Measurements from ENCODE around the gene CLSTN2.
A peak's percentile ranks its signal among the peaks of the same experiment; 100 is the strongest.

CLSTN2 gene

DNA sequence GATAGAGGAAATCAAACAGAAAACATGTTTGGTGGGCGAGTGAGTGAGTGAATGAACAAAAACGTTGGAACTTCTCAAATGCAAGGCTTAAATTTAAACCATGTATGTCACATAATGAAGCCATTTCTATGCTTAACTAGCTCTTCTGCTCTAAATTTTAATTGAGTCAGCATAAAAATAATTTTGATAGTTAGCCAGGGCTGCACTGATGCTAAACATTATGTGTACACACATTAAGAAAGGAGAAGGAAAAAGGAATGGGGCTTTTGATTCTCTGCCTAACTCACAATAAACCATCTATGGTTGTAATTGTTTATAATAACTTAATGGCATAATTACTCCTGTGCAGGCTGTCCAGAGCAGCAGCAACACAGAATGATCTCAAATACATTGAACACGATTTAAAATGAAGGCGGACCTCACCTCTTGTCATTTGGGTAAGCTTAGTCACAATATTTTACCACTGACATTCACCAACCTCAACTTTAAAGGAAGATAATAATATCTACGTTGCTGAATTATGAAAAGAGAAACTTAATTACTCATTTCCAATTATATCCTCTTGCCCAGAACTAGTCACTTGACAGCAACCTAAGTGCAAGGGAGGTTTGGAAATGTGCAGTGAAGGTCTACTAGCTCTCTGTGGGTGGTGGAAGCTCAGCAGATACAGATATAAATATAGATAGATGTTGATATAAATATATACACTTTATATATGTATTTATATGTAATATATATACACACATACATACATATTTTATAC, 424.4 kb downstream of the CLSTN2 start:
- WGBS, 2 donors (ENCODE audit: extremely low coverage in 2 of 2, insufficient read length in 2 of 2, insufficient replicate concordance in 1 of 2), result no CpG with 5 or more reads among the region's 5 CpGs
- H3K27ac ChIP-seq (replicated peaks; ENCODE audit: low read length), result no peak overlapping the region
- no peak overlapping the region for H2AFZ ChIP-seq (ENCODE audit: low read length)
- no peaks in the 10 kb centered on the region for H3K79me1 ChIP-seq (ENCODE audit: low read depth, low read length)
- peaks cover 0 to 4% of the 10 kb centered on the region in 2 donors for H3K4me1 ChIP-seq (ENCODE audit: control insufficient read depth in 2 of 2, insufficient read depth in 1 of 2, low read depth in 1 of 2, low read length in 2 of 2)
- H2BK15ac ChIP-seq (ENCODE audit: low read length), result no peak overlapping the region
- no peak overlapping the region for H4K91ac ChIP-seq (ENCODE audit: low read depth, low read length, poor library complexity)
- no peak overlapping the region for H2BK120ac ChIP-seq (ENCODE audit: low read depth, low read length)
- no peak overlapping the region for H3K18ac ChIP-seq (ENCODE audit: low read length)
- H2BK5ac ChIP-seq (ENCODE audit: low read length), result no peak overlapping the region
- no peak overlapping the region for H3K14ac ChIP-seq (ENCODE audit: low read length)
- no peak overlapping the region for H3K23ac ChIP-seq (ENCODE audit: low read depth, low read length, poor library complexity)
- no peak for DNase-seq (ENCODE audit: low spot score)
- H3K4me2 ChIP-seq (ENCODE audit: insufficient read depth, low read length, poor library complexity, severe bottlenecking), result no peak overlapping the region
- H3K27me3 ChIP-seq (ENCODE audit: control insufficient read depth in 3 of 3, insufficient read depth in 3 of 3, low read depth in 1 of 3, low read length in 3 of 3), result no peaks in the 10 kb centered on the region
- H2BK12ac ChIP-seq (ENCODE audit: low read length), result no peak overlapping the region
- no peak overlapping the region for H3K4me3 ChIP-seq (ENCODE audit: low read length in 2 of 2)
- no peaks in the 10 kb centered on the region for H3K9me3 ChIP-seq (replicated peaks in 1 of 2; ENCODE audit: control insufficient read depth in 2 of 2, insufficient read depth in 1 of 2, low read depth in 1 of 2, low read length in 2 of 2)
- H2AK5ac ChIP-seq (ENCODE audit: low read depth, low read length), result no peak overlapping the region
- no peak overlapping the region for H3K9ac ChIP-seq (ENCODE audit: low read depth, low read length, poor library complexity)
- no peak overlapping the region for H4K8ac ChIP-seq (ENCODE audit: low read depth, low read length)
- H3K36me3 ChIP-seq (replicated peaks in 1 of 2; ENCODE audit: control insufficient read depth in 2 of 2, insufficient read depth in 2 of 2, low read length in 2 of 2), result no peaks in the 10 kb centered on the region
- no peak overlapping the region for H3K4ac ChIP-seq (ENCODE audit: low read length)

DNA sequence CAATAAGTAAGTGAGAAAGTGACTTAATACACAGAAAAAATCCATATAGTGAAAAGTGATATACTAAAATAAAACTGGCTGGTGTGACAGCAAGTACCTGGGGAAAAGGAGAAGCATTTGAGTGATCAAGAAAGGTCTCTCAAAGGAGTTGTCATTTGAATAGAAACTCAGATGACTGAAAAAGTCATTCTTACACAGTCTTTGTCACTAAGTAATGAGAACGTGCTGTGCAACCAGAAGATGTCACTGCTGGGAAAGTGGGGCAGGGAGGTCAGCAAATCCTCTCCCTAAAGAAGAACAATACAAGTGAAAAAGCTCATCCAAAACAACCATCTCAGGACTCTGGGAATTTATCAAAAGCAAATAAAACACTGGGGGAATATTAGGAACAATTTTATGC, 425.3 kb downstream of the CLSTN2 start:
- Histone ChIP-seq H4K8ac (ENCODE audit: low read depth, low read length) (no peak overlapping the region), H3K23ac (ENCODE audit: low read depth, low read length, poor library complexity) (no peak overlapping the region), H3K9me3 (replicated peaks in 1 of 2; ENCODE audit: control insufficient read depth in 2 of 2, insufficient read depth in 1 of 2, low read depth in 1 of 2, low read length in 2 of 2) (no peaks in the 10 kb centered on the region), H2BK12ac (ENCODE audit: low read length) (no peak overlapping the region), H3K9ac (ENCODE audit: low read depth, low read length, poor library complexity) (no peak overlapping the region), H2BK15ac (ENCODE audit: low read length) (no peak overlapping the region), H3K4me1 (ENCODE audit: control insufficient read depth in 2 of 2, insufficient read depth in 1 of 2, low read depth in 1 of 2, low read length in 2 of 2) (peaks cover 0 to 4% of the 10 kb centered on the region in 2 donors), H3K14ac (ENCODE audit: low read length) (no peak overlapping the region), H3K79me1 (ENCODE audit: low read depth, low read length) (no peaks in the 10 kb centered on the region), H2AFZ (ENCODE audit: low read length) (no peak overlapping the region), H3K4ac (ENCODE audit: low read length) (no peak overlapping the region), H3K4me3 (ENCODE audit: low read length in 2 of 2) (no peak overlapping the region), H3K27me3 (ENCODE audit: control insufficient read depth in 3 of 3, insufficient read depth in 3 of 3, low read depth in 1 of 3, low read length in 3 of 3) (no peaks in the 10 kb centered on the region), H3K4me2 (ENCODE audit: insufficient read depth, low read length, poor library complexity, severe bottlenecking) (no peak overlapping the region), H2AK5ac (ENCODE audit: low read depth, low read length) (no peak overlapping the region), H3K18ac (ENCODE audit: low read length) (no peak overlapping the region), H4K91ac (ENCODE audit: low read depth, low read length, poor library complexity) (no peak overlapping the region), H3K36me3 (replicated peaks in 1 of 2; ENCODE audit: control insufficient read depth in 2 of 2, insufficient read depth in 2 of 2, low read length in 2 of 2) (no peaks in the 10 kb centered on the region), H2BK120ac (ENCODE audit: low read depth, low read length) (no peak overlapping the region), H2BK5ac (ENCODE audit: low read length) (no peak overlapping the region), H3K27ac (replicated peaks; ENCODE audit: low read length) (no peak overlapping the region)
- no peak for DNase-seq (ENCODE audit: low spot score)
- WGBS, 2 donors (ENCODE audit: extremely low coverage in 2 of 2, insufficient read length in 2 of 2, insufficient replicate concordance in 1 of 2), result no CpG with 5 or more reads among the region's 1 CpG

- WGBS, 2 donors (ENCODE audit: extremely low coverage in 2 of 2, insufficient read length in 2 of 2, insufficient replicate concordance in 1 of 2), result no CpG with 5 or more reads among the region's 6 CpGs
- H2BK120ac ChIP-seq (ENCODE audit: low read depth, low read length), result no peak overlapping the region
- H3K18ac ChIP-seq (ENCODE audit: low read length), result no peak overlapping the region
- H3K14ac ChIP-seq (ENCODE audit: low read length), result no peak overlapping the region
- no peak overlapping the region for H2BK5ac ChIP-seq (ENCODE audit: low read length)
- no peaks in the 10 kb centered on the region for H3K27me3 ChIP-seq (ENCODE audit: control insufficient read depth in 3 of 3, insufficient read depth in 3 of 3, low read depth in 1 of 3, low read length in 3 of 3)
- H3K23ac ChIP-seq (ENCODE audit: low read depth, low read length, poor library complexity), result no peak overlapping the region
- no peak overlapping the region for H2BK15ac ChIP-seq (ENCODE audit: low read length)
- H4K8ac ChIP-seq (ENCODE audit: low read depth, low read length), result no peak overlapping the region
- no peak overlapping the region for H2AFZ ChIP-seq (ENCODE audit: low read length)
- no peaks in the 10 kb centered on the region for H3K36me3 ChIP-seq (replicated peaks in 1 of 2; ENCODE audit: control insufficient read depth in 2 of 2, insufficient read depth in 2 of 2, low read length in 2 of 2)
- no peak overlapping the region for H2AK5ac ChIP-seq (ENCODE audit: low read depth, low read length)
- no peak overlapping the region for H3K4ac ChIP-seq (ENCODE audit: low read length)
- no peak overlapping the region for H4K91ac ChIP-seq (ENCODE audit: low read depth, low read length, poor library complexity)
- DNase-seq (ENCODE audit: low spot score), result no peak
- no peak overlapping the region for H2BK12ac ChIP-seq (ENCODE audit: low read length)
- H3K27ac ChIP-seq (replicated peaks; ENCODE audit: low read length), result no peak overlapping the region
- H3K4me3 ChIP-seq (ENCODE audit: low read length in 2 of 2), result no peak overlapping the region
- H3K4me2 ChIP-seq (ENCODE audit: insufficient read depth, low read length, poor library complexity, severe bottlenecking), result no peak overlapping the region
- peaks cover 0 to 2% of the 10 kb centered on the region in 2 donors for H3K4me1 ChIP-seq (ENCODE audit: control insufficient read depth in 2 of 2, insufficient read depth in 1 of 2, low read depth in 1 of 2, low read length in 2 of 2)
- H3K79me1 ChIP-seq (ENCODE audit: low read depth, low read length), result no peaks in the 10 kb centered on the region
- no peaks in the 10 kb centered on the region for H3K9me3 ChIP-seq (replicated peaks in 1 of 2; ENCODE audit: control insufficient read depth in 2 of 2, insufficient read depth in 1 of 2, low read depth in 1 of 2, low read length in 2 of 2)
- no peak overlapping the region for H3K9ac ChIP-seq (ENCODE audit: low read depth, low read length, poor library complexity)
Measured at GRCh38 chr3:140363801-140364200, 428.8 kb downstream of the CLSTN2 start.

- Histone ChIP-seq H3K9me3 (replicated peaks in 1 of 2; ENCODE audit: control insufficient read depth in 2 of 2, insufficient read depth in 1 of 2, low read depth in 1 of 2, low read length in 2 of 2) (no peaks in the 10 kb centered on the region), H3K4me3 (ENCODE audit: low read length in 2 of 2) (no peak overlapping the region), H3K27ac (replicated peaks; ENCODE audit: low read length) (no peak overlapping the region), H3K23ac (ENCODE audit: low read depth, low read length, poor library complexity) (no peak overlapping the region), H2BK5ac (ENCODE audit: low read length) (no peak overlapping the region), H4K8ac (ENCODE audit: low read depth, low read length) (no peak overlapping the region), H2AK5ac (ENCODE audit: low read depth, low read length) (no peak overlapping the region), H3K18ac (ENCODE audit: low read length) (peak overlapping the region; percentile 63), H3K4me1 (ENCODE audit: control insufficient read depth in 2 of 2, insufficient read depth in 1 of 2, low read depth in 1 of 2, low read length in 2 of 2) (no peaks in the 10 kb centered on the region), H2BK15ac (ENCODE audit: low read length) (no peak overlapping the region), H3K27me3 (ENCODE audit: control insufficient read depth in 3 of 3, insufficient read depth in 3 of 3, low read depth in 1 of 3, low read length in 3 of 3) (no peaks in the 10 kb centered on the region), H3K9ac (ENCODE audit: low read depth, low read length, poor library complexity) (no peak overlapping the region), H3K79me1 (ENCODE audit: low read depth, low read length) (no peaks in the 10 kb centered on the region), H4K91ac (ENCODE audit: low read depth, low read length, poor library complexity) (no peak overlapping the region), H2BK120ac (ENCODE audit: low read depth, low read length) (no peak overlapping the region), H3K36me3 (replicated peaks in 1 of 2; ENCODE audit: control insufficient read depth in 2 of 2, insufficient read depth in 2 of 2, low read length in 2 of 2) (no peaks in the 10 kb centered on the region), H2BK12ac (ENCODE audit: low read length) (no peak overlapping the region), H2AFZ (ENCODE audit: low read length) (no peak overlapping the region), H3K4ac (ENCODE audit: low read length) (no peak overlapping the region), H3K4me2 (ENCODE audit: insufficient read depth, low read length, poor library complexity, severe bottlenecking) (no peak overlapping the region), H3K14ac (ENCODE audit: low read length) (no peak overlapping the region)
- no CpG with 5 or more reads among the region's 9 CpGs for WGBS, 2 donors (ENCODE audit: extremely low coverage in 2 of 2, insufficient read length in 2 of 2, insufficient replicate concordance in 1 of 2)
- DNase-seq (ENCODE audit: low spot score), result no peak
Measured at GRCh38 chr3:140365872-140366697, 431.1 kb downstream of the CLSTN2 start.

Measured in neuronal stem cell (in vitro differentiated cells).